HT-29 (cell line): ENCODE measurements around the gene TOMM7. TPM values are rescaled to one million over a fixed set of nuclear protein-coding genes. Genes with fewer than 3 reads are reported as not detected.
A peak's percentile ranks its signal among the peaks of the same experiment; 100 is the strongest.
"Not testable (repeated sequence)": the region's sequence is repeated elsewhere in the genome, so short reads cannot be mapped to it uniquely, and the experiment has no call there.

Experiments
- DNase-seq: peaks from one replicate; pipeline ENCODE4 v3.0.0-alpha.2; 2015; ENCODE audit warnings: low spot score
- small RNA-seq: library from RNA; depleted of rRNA; stranded (forward); fragments of <200 nt; gene quantifications from one replicate; pipeline ENCODE3, GENCODE V24; 2014
- total RNA-seq: library from RNA; depleted of rRNA; stranded (reverse); fragments of >200 nt; shearing (Covaris generic); gene quantifications from 2 replicates; pipeline ENCODE4 v1.2.3, GENCODE V29; 2014; rRNA removed

Gene TOMM7
- total RNA-seq, 1 experiment from 2014 or later, result 151 TPM

DNA sequence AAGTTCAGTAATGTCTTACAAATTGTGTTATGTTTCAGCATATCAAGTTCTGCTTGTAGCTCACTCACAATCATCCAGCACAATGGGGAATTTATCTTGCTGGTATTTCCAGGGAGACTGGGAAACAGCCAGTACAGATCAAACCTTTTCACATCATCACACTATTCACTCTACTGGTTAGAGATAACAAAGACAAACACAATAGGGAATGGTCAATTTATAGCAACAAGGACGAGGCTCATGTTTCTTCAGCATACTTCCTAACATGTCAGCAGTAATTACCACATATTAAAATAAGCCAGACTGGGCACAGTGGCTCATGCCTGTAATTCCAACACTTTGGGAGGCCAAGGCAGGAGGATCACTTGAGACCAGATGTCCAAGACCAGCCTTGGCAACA, 38.3 kb downstream of the TOMM7 start:
- DNase-seq, result no peak

DNA sequence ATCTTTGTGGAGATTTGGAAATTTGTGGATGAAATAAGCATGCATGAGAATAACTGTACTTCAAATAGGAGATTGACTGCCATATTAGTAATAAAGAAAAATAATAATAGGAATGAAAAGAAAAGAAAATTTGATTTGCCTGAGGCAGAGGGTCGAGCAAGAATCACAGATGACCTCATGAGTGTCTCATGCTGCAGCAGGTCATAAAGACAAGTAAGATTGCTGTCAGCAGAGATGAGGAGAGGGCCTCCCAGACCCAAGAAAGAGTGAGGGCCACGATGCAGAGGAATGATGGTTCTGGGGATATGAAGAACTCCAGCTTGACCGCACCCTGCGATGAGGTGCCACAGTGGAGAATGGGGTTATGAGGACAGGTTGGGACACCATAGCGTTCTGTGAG, 39.2 kb downstream of the TOMM7 start:
- no peak for DNase-seq

DNA sequence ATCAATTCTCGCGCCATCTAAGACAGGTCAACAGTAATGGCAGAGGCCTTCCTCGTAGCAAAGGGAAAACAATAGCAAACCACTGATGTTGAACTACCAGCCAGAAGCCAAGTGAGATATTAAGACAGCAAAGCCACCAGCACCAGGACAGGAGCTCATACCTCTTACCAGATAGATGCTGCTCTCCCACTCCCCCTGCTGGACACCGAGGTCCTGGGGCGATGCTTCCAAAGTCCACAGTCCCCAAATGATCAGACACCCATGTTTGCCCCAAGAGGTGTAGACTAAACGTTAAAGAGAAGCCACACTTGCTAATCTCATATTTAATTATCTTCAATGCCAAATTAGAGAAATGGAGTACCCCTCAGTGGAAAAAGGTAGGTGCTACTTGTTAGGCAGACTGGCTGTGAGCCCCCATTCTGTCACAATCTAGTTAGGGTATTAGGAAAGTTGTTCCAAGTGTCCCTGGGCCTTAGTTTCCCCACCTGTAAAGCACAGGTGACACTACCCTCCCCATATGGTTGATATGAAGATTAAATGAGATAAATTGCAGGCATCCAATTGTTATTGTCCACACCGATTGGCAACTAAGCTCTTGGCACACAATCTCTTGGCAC, 39.9 kb downstream of the TOMM7 start:
- peak; percentile 74 for DNase-seq

DNA sequence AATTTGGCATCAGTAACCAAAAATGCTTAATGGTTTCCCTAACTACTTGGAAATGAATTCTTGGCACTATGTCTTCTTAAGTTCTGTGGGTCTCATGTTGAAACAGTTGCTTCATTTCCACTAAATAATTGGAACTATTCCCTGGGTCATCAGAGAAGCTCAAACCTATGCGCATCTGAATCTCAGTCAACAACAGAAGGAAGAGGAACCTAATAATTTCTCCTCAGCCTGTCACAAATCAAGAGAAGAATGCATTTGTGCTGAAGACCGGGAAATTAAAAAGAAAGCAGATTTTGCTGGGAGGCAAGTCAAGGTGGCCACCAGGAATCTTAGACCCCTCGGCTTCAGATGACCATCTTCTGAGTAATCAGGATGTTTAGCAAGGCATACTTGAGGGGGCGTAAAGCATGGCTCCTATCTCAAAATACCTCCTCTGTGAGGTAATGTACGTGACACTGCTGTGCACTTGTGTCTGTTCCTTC, 41.4 kb downstream of the TOMM7 start:
- no peak for DNase-seq

DNA sequence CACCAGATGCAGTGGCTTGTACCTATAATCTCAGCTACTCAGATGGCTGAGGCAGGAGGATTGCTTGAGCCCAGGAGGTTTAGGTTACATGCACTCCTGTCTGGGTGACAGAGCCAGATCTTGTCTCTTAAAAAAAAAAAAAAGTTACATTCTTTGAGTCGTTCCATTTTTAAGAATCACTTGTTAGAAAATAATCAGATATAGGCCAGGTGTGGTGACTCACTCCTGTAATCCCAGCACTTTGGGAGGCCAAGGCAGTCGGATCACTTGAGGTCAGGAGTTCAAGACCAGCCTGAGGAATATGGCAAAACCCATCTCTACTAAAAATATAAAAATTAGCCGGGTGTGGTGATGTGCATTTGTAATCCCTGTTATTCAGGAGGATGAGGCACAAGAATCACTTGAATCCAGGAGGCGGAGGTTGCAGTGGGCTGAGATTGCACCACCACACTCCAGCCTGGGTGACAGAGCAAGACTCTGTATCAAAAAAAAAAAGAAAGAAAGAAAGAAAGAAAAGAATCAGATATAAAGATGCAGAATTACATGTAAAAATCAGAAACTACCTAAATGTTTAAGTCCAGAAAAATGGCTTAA, 42.8 kb downstream of the TOMM7 start:
- DNase-seq, result not testable (repeated sequence)

DNA sequence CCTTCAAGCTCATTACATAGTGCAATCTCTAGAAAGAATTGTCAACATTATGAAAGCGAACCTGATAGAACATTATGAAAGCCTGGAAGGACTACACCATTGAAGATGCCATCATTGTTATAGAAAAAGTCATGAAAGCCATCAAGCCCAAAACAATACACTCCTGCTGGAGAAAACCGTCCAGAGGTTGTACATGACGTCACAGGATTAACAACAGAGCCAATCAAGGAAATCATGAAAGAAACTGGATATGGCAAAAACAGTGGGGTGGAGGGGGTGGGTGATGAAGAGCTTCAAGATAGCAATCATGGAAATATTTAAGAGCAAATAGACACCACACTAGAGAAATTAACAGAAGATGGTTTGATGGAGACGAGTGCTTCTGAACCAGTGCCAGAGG, 45.7 kb downstream of the TOMM7 start:
- no peak for DNase-seq

DNA sequence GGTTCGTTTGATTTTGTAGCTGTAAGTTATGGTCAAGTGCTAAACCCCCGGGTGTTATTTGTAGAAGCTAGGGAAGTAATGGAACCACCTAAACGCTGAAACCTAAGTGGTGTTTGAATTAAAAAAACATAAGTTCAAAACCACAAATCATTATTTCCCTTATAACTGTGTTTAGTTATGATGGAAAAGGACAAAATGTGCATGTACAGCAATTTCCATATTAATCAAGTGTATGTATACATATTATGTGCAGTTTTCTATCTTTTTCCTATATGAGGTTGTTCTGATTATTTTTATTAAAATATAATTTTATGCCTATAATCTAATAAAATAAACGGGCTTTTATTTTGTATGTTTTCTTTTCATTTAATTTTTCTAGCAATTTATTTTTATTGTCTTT, 49.8 kb downstream of the TOMM7 start:
- no peak for DNase-seq

DNA sequence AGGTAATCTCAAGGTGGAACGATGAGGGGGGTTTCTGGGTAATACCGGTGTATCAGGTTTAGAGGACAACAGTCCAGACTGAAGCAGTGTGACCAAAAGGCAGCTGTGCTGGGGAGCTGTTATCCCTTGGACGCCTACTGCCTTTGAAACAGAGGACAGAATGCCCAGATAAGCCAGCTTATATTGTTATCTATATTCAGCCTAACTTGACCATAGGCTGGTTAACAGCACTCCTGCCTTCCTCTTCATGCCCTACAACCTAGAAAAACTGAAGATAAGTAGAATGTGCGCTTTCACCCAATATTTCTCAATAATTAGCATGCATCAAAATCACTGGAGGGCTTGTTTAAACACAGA, 50.8 kb downstream of the TOMM7 start:
- DNase-seq, result no peak

DNA sequence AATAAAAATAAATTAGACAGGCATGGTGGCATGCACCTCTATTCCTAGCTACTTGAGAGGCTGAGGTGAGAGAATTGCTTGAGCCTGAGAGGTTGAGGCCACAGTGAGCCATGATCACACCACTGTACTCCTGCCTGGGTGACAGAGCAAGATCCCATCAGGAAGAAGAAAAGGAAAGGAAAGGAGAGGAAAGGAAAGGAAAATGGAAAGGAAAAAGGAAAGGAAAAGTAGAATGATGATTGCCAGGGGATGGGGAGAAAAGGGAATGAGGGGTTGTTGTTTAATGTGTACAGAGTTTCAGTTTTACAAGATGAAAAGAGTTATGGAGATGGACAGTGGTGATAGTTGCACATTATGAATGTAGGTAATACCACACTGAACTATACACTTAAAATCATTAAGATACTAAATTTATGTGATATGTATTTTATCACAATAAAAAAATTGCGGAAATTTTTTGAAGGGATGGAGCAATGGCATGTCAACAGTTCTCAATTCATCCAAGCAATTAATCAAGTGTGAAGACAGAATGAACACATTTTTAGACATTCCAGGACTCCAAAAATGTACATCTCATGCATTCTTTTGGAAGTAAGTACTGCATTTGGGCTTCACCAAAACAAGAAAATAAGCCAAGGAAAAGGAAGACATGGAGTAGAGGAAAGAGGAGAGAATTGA, 51.3 kb downstream of the TOMM7 start:
- no peak for DNase-seq

DNA sequence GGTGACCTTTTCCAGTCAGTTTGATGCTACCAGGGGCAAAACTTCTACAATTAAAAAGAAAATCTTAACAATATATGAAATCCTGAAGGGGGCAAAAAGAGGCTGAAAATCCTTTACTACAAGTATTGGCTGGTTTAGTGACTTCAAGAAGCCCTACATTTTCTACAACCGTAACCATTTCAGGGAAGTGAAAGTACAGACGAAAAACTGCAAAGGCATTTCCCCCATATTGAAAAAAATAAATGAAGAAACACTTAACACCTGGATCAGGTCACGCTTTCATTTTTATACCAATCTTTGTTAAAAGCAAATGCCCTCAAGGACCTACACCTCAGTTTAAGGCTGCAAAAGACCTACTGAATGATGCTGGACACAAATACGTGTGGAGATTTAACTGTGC, 57.0 kb downstream of the TOMM7 start:
- no peak for DNase-seq

Small RNA genes lying within 50 kb of the gene (small RNA-seq; reads per million reads assigned to genes)
- gene SNORD93, result 5.8 reads per million, percentile 84 among the genes with 10 or more reads in this experiment

Other genes with a start within 250 kb of the TOMM7 start
- gene IL6, start 95.6 kb downstream of the TOMM7 start, total RNA-seq, result not detected in 2 replicates
- gene HYCC1, start 191.3 kb upstream of the TOMM7 start, total RNA-seq, result 0.64 and 1.2 TPM in 2 replicates